ENCODE measurements around the gene WRAP73. TPM values are rescaled to one million over a fixed set of nuclear protein-coding genes. Genes with fewer than 3 reads are reported as not detected.

WRAP73 gene
- total RNA-seq, 1 donor from 2014 or later = 26.7 TPM

GRCh38 chr1:3690282-3691065 lies 40.6 kb upstream of the WRAP73 start:
- no peak for TF ChIP-seq CTCF (conservative IDR thresholded peaks at IDR 0.05)
- Mint-ChIP-seq H3K9me3 (no peaks in the 10 kb centered on the region), H3K27ac (no peak overlapping the region), H3K27me3 (peaks cover 5% of the 10 kb centered on the region), H3K36me3 (no peaks in the 10 kb centered on the region), H3K4me1 (ENCODE audit: unreplicated experiment) (peaks cover 4% of the 10 kb centered on the region), H3K4me3 (no peak overlapping the region)
- DNase-seq (ENCODE audit: extremely low spot score, unreplicated experiment) = no peak

- peaks cover 4% of the 10 kb centered on the region for H3K4me1 Mint-ChIP-seq (ENCODE audit: unreplicated experiment)
Observed at GRCh38 chr1:3689138-3689750, 39.3 kb upstream of the WRAP73 start.

GRCh38 chr1:3688356-3689137 lies 38.6 kb upstream of the WRAP73 start:
- no peak overlapping the region for H3K27ac Mint-ChIP-seq
- H3K4me3 Mint-ChIP-seq = no peak overlapping the region
- H3K4me1 Mint-ChIP-seq (ENCODE audit: unreplicated experiment) = peaks cover 4% of the 10 kb centered on the region
- H3K36me3 Mint-ChIP-seq = no peaks in the 10 kb centered on the region
- DNase-seq (ENCODE audit: extremely low spot score, unreplicated experiment) = no peak
- TF ChIP-seq CTCF (conservative IDR thresholded peaks at IDR 0.05) = no peak
- H3K27me3 Mint-ChIP-seq = peaks cover 6% of the 10 kb centered on the region
- no peaks in the 10 kb centered on the region for H3K9me3 Mint-ChIP-seq

More at GRCh38 chr1:3689138-3689750, 39.3 kb upstream of the WRAP73 start:
- Mint-ChIP-seq H3K36me3 (no peaks in the 10 kb centered on the region), H3K27me3 (peaks cover 5% of the 10 kb centered on the region), H3K27ac (no peak overlapping the region), H3K9me3 (no peaks in the 10 kb centered on the region), H3K4me3 (no peak overlapping the region)
- TF ChIP-seq CTCF (conservative IDR thresholded peaks at IDR 0.05) = no peak
- no peak for DNase-seq (ENCODE audit: extremely low spot score, unreplicated experiment)

GRCh38 chr1:3687504-3687903 lies 37.6 kb upstream of the WRAP73 start:
- TF ChIP-seq CTCF (conservative IDR thresholded peaks at IDR 0.05) = no peak
- no peak overlapping the region for H3K27ac Mint-ChIP-seq
- peaks cover 12% of the 10 kb centered on the region for H3K27me3 Mint-ChIP-seq
- H3K9me3 Mint-ChIP-seq = no peaks in the 10 kb centered on the region
- H3K4me3 Mint-ChIP-seq = no peak overlapping the region
- DNase-seq (ENCODE audit: extremely low spot score, unreplicated experiment) = no peak
- peaks cover 7% of the 10 kb centered on the region for H3K4me1 Mint-ChIP-seq (ENCODE audit: unreplicated experiment)
- no peaks in the 10 kb centered on the region for H3K36me3 Mint-ChIP-seq

DNA sequence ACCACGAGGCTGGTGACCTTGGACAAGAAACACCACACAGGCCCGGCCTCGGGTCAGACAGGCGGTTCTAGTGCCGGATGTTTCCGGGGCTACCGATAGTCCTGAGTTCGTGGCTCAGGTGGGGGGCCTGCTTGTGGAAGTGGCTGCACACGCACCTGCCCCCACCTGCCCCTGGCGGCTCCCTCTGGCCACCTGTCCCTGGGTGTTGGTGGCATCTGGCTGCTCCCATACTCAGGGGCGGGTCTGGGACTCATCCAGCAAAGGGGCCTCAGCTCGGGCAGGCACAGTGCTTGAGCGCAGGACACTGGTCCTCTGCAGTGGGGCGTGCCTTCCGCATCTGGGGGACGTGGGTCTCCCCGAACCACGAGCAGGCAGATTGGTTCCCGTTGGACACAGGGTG lies 36.0 kb upstream of the WRAP73 start:
- no peaks in the 10 kb centered on the region for H3K9me3 Mint-ChIP-seq
- no peak overlapping the region for H3K27ac Mint-ChIP-seq
- TF ChIP-seq CTCF (conservative IDR thresholded peaks at IDR 0.05) = no peak
- H3K4me3 Mint-ChIP-seq = no peak overlapping the region
- no peaks in the 10 kb centered on the region for H3K36me3 Mint-ChIP-seq
- DNase-seq (ENCODE audit: extremely low spot score, unreplicated experiment) = no peak
- H3K4me1 Mint-ChIP-seq (ENCODE audit: unreplicated experiment) = peaks cover 7% of the 10 kb centered on the region
- peaks cover 8% of the 10 kb centered on the region for H3K27me3 Mint-ChIP-seq
